GM21576 (cell line): ENCODE measurements around the gene OVOL3.
A peak's percentile ranks its signal among the peaks of the same experiment; 100 is the strongest.
"Not testable (repeated sequence)": the region's sequence is repeated elsewhere in the genome, so short reads cannot be mapped to it uniquely, and the experiment has no call there.

Experiments
- ATAC-seq: cut with Tn5 transposase; IDR thresholded peaks from one replicate; pipeline ENCODE4 v1.9.1; 2021; ENCODE audit warnings: mild to moderate bottlenecking, moderate library complexity; ENCODE audit not compliant: unreplicated experiment

OVOL3 gene

GRCh38 chr19:36125557-36125956 lies 14.6 kb downstream of the OVOL3 start:
- ATAC-seq: no peak

- ATAC-seq: peak; percentile 13
Observed at GRCh38 chr19:36128392-36128736, 17.4 kb downstream of the OVOL3 start.

- ATAC-seq: not testable (repeated sequence)
Observed at GRCh38 chr19:36131221-36131620, 20.3 kb downstream of the OVOL3 start.

DNA sequence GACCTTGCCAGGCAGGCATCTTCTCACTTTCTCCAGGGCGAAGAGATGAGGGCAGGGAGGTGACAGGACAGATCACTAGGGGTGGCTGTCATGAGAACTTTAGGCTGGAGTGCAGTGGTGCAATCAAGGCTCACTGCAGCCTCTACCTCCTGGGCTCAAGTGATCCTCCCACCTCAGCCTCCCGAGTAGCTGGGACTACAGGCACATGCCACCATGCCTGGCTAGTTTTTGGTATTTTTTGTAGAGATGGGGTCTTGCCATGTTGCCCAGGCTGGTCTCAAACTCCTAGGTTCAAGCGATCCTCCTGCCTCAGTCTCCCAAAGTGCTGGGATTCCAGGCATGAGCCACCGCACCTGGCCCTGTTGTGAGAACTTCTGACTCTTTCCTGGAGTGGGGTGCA lies 23.9 kb downstream of the OVOL3 start:
- not testable (repeated sequence) for ATAC-seq

- no peak for ATAC-seq
Observed at GRCh38 chr19:36136964-36137686, 26.2 kb downstream of the OVOL3 start.

- ATAC-seq: no peak
Observed at GRCh38 chr19:36139120-36139472, 28.2 kb downstream of the OVOL3 start.

- peak; percentile 80 for ATAC-seq
Observed at GRCh38 chr19:36139473-36140303, 28.7 kb downstream of the OVOL3 start, which contains the start of gene CAPNS1. Gene CAPNS1, plus strand, starts transcription at chr19:36140066. Its CDS starts 946 bp downstream, at chr19:36141012.

GRCh38 chr19:36140304-36141038 lies 29.5 kb downstream of the OVOL3 start:
- ATAC-seq: no peak

- peak; percentile 46 for ATAC-seq
Observed at GRCh38 chr19:36141039-36141927, 30.3 kb downstream of the OVOL3 start.

DNA sequence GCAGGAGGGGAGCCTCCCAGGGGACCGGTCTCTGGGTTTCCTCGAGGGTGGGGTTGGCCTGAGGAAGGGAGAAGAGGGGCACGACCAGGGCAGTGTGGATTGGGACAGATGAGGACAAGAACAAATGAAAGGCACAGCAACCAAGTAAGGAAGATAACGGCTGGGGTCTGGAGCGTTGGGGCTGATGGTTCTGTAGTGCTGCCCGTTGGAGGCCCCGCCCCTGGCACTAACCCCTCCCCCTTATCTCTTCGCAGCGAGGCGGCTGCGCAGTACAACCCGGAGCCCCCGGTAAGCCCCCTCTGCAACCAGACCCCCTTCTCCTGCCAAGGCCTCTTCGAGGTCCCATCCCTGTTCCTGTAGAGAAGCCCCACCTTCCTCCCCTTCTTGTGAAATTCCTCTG lies 31.1 kb downstream of the OVOL3 start:
- ATAC-seq: no peak

DNA sequence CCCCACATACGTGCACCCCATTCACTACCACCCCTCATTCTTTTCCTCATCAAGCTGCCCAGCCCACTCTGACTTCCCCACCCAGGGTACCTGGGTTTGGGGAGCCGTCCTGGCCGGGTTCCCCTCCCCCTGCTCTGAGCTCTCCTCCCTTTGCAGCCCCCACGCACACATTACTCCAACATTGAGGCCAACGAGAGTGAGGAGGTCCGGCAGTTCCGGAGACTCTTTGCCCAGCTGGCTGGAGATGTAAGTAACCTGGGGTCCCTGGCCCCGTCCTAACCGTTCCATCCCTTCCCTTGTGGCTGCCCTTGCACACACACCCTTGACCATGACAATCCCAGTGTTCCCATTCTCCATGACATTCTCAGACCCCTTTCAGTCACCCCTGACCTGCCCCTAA lies 31.6 kb downstream of the OVOL3 start:
- ATAC-seq: no peak

- no peak for ATAC-seq
Observed at GRCh38 chr19:36144624-36145023, 33.7 kb downstream of the OVOL3 start.

GRCh38 chr19:36149673-36150406 lies 38.9 kb downstream of the OVOL3 start:
- ATAC-seq: no peak

GRCh38 chr19:36150586-36150985 lies 39.6 kb downstream of the OVOL3 start:
- no peak for ATAC-seq

GRCh38 chr19:36151144-36152018 lies 40.4 kb downstream of the OVOL3 start:
- no peak for ATAC-seq

GRCh38 chr19:36152019-36152351 lies 41.0 kb downstream of the OVOL3 start:
- no peak for ATAC-seq

DNA sequence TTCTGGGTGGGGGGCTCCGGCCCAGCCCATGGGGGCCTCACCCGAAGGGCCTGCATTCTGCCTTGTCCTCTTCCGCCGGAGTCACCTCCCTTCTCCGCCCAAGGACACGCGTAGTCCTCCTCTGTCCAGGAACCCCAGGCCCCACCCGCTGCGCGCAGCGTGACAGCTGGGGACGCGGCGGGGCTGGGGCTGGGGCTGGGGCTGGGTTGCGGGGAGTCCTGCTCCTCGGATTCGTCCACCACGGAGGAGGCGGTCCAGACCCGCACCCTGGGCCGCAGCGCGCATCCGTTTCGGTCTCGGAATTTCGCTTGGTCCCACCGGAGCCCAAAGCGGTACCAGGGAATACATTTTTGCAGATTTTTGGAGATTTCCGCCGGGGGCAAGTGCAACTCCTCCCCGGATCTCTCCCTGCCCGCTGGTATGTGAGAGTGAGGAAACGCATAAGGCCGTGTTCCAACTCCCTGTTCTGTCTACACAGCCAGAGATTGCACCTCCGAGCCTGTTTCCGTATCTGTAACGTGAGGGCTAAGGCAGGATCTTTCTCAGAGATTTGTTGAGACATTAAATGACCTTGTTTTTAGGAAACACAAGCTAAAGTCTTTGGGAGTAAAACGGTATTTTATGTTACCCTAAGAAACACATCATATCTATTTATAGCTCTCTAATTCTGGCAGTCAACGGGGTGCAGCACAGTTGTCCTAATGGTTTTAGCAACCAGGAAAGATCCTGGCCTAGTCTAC lies 41.6 kb downstream of the OVOL3 start, which contains the start of gene COX7A1:
TSS of gene COX7A1 (minus strand) at position 96 of the 740 bp plus-strand sequence. CDS start at position 56, 40 bp downstream.
- ATAC-seq: no peak

- no peak for ATAC-seq
Observed at GRCh38 chr19:36153126-36153525, 42.2 kb downstream of the OVOL3 start.
